Right lobe of liver (tissue), 4 donors: ENCODE data around the gene XRCC3.

Source experiments
- POLR2A ChIP-seq: fragments of 450-650 bp; IDR thresholded peaks from one replicate; pipeline ENCODE4 v1.6.1; 2017; ENCODE audit warnings: antibody characterized with exemption, mild to moderate bottlenecking
- TF ChIP-seq, protein P1 (sequence below), 4 donors: fragments of 200-600 bp in 3 of 4; fragments of 450-650 bp in 1 of 4; IDR thresholded peaks; one replicate each; pipeline versions ENCODE4 v1.5.1 to v1.8.0; 2016 to 2022; ENCODE audit warnings: antibody characterized with exemption in 4 of 4, mild to moderate bottlenecking in 2 of 4
- donor health status: DM: no; HTN: no; CAD: no.
- donor health status: DM: no; HTN: no; CAD: no.
- donor health status: DM: no; HTN: yes; CAD: no.

DNA sequence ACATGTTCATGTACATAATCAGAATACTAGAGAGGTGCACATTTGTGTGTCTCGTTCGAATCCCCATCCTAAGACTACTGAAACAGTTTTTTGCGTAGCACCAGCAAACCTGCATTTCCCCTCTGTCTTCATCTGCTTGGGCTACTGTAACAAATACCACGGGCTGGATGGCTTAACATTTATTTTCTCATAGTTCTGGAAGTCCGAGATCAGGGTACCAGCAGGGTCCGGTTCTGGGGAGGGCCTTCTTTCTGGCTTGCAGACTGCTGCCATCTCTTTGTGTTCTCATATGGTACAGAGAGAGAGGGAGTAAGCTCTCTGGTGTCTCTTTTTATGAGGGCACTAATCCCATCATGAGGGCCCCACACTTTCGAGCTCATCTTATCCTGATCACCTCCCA is 55.6 kb downstream of the XRCC3 start:
- TF ChIP-seq, protein P1, sequence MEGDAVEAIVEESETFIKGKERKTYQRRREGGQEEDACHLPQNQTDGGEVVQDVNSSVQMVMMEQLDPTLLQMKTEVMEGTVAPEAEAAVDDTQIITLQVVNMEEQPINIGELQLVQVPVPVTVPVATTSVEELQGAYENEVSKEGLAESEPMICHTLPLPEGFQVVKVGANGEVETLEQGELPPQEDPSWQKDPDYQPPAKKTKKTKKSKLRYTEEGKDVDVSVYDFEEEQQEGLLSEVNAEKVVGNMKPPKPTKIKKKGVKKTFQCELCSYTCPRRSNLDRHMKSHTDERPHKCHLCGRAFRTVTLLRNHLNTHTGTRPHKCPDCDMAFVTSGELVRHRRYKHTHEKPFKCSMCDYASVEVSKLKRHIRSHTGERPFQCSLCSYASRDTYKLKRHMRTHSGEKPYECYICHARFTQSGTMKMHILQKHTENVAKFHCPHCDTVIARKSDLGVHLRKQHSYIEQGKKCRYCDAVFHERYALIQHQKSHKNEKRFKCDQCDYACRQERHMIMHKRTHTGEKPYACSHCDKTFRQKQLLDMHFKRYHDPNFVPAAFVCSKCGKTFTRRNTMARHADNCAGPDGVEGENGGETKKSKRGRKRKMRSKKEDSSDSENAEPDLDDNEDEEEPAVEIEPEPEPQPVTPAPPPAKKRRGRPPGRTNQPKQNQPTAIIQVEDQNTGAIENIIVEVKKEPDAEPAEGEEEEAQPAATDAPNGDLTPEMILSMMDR (IDR thresholded peaks at IDR 0.05) = no peak
- no peak for TF ChIP-seq POLR2A
